Measurements from ENCODE around the gene TTC8.

The TTC8 gene

GRCh38 chr14:88910386-88910785 is 85.9 kb downstream of the TTC8 start:
- TF ChIP-seq POLR2AphosphoS5 (IDR thresholded peaks at IDR 0.05; ENCODE audit: low read depth, low read length) (no peak), SIN3A (IDR thresholded peaks at IDR 0.05; ENCODE audit: borderline replicate concordance, insufficient read depth, low read length) (no peak), TAF1 (IDR thresholded peaks at IDR 0.05; ENCODE audit: borderline replicate concordance, insufficient read depth, low read length) (no peak), REST (IDR thresholded peaks at IDR 0.05; ENCODE audit: insufficient read depth in 1 of 2, low read depth in 2 of 2, low read length in 2 of 2) (no peak), FOXP2 (optimal IDR thresholded peaks at IDR 0.05; ENCODE audit: borderline replicate concordance, extremely low read depth, extremely low read length, insufficient read depth) (no peak)

DNA sequence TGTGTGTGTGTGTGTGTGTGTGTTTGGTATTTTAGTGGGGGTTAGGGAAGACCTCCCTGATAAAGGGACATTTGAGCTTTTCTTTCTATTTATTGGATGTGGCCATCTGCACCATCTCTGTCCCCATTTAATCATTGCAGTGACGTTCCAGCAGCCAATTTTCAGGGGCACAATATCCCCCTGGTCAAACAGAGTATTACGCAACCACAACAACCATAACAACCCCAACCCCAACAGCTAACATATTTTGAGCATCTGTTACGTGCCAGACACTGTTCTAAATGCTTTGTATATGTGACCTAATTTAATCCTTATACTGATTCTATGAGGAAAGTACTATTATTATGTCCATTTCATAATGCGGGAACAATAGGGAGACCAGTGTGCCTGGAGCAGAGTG is 87.4 kb downstream of the TTC8 start:
- TF ChIP-seq POLR2AphosphoS5 (IDR thresholded peaks at IDR 0.05; ENCODE audit: low read depth, low read length) (no peak), SIN3A (IDR thresholded peaks at IDR 0.05; ENCODE audit: borderline replicate concordance, insufficient read depth, low read length) (no peak), REST (IDR thresholded peaks at IDR 0.05; ENCODE audit: insufficient read depth in 1 of 2, low read depth in 2 of 2, low read length in 2 of 2) (no peak), FOXP2 (optimal IDR thresholded peaks at IDR 0.05; ENCODE audit: borderline replicate concordance, extremely low read depth, extremely low read length, insufficient read depth) (no peak), TAF1 (IDR thresholded peaks at IDR 0.05; ENCODE audit: borderline replicate concordance, insufficient read depth, low read length) (no peak)

- TF ChIP-seq REST (IDR thresholded peaks at IDR 0.05; ENCODE audit: insufficient read depth in 1 of 2, low read depth in 2 of 2, low read length in 2 of 2) (no peak), TAF1 (IDR thresholded peaks at IDR 0.05; ENCODE audit: borderline replicate concordance, insufficient read depth, low read length) (no peak), SIN3A (IDR thresholded peaks at IDR 0.05; ENCODE audit: borderline replicate concordance, insufficient read depth, low read length) (no peak)
Observed at GRCh38 chr14:88914956-88915355, 90.5 kb downstream of the TTC8 start.

DNA sequence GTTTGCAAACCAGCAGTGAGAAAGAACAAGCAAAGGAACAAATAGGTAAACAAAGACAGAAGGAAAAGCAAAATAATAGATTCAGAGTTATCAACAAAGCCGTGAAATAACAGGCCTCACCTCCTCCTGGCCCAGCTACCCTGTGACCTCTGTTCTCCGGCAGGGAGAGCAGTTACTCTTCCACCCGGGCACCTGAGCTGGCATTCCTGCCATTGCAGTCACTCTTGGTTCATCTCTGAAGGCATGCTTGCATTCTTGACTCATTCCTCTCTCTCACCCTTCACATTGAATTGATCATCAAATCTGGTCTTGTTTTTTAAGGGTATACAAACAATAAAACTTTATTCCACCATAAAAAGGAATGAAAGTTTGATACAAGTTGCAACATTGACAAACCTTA is 95.1 kb downstream of the TTC8 start:
- no peak for TF ChIP-seq REST (IDR thresholded peaks at IDR 0.05; ENCODE audit: insufficient read depth in 1 of 2, low read depth in 2 of 2, low read length in 2 of 2)
- TF ChIP-seq FOXP2 (optimal IDR thresholded peaks at IDR 0.05; ENCODE audit: borderline replicate concordance, extremely low read depth, extremely low read length, insufficient read depth): no peak
- no peak for TF ChIP-seq TAF1 (IDR thresholded peaks at IDR 0.05; ENCODE audit: borderline replicate concordance, insufficient read depth, low read length)
- no peak for TF ChIP-seq SIN3A (IDR thresholded peaks at IDR 0.05; ENCODE audit: borderline replicate concordance, insufficient read depth, low read length)
- TF ChIP-seq POLR2AphosphoS5 (IDR thresholded peaks at IDR 0.05; ENCODE audit: low read depth, low read length): no peak

Measured in PFSK-1 (cell line).